ENCODE data around the gene MACROD1. TPM values are rescaled to one million over a fixed set of nuclear protein-coding genes. Genes with fewer than 3 reads are reported as not detected.

Gene MACROD1
- total and polyA plus RNA-seq, 9 of the 15 experiments (the other 6 are each of a cell fraction or from before 2014, with no cell fraction given), result 1.1 to 60.0 (median 26.4) TPM

GRCh38 chr11:63986156-63986931 lies 179.6 kb downstream of the MACROD1 start, which contains the start of gene OTUB1 (continued):
- 0 out of 2 replicates have a peak, but pooled peaks have one; percentile 4 for TF ChIP-seq ZNF431 (CRISPR knock-in tag; IDR thresholded peaks at IDR 0.05)
- TF ChIP-seq KAT8 (IDR thresholded peaks at IDR 0.05; ENCODE audit: low read depth), result no peak
- TF ChIP-seq ARHGAP35 (IDR thresholded peaks at IDR 0.05; ENCODE audit: partially characterized antibody), result no peak
- TF ChIP-seq MCM3 (IDR thresholded peaks at IDR 0.05), result no peak
- TF ChIP-seq MAZ (CRISPR knock-in tag; conservative IDR thresholded peaks at IDR 0.05 in 1 of 2, IDR thresholded peaks at IDR 0.05 in 1 of 2), result peak; percentile 91 to 95
- TF ChIP-seq CHD7 (IDR thresholded peaks at IDR 0.05; ENCODE audit: low read depth, low read length), result no peak
- no peak for TF ChIP-seq ZNF644 (tag; IDR thresholded peaks at IDR 0.05; ENCODE audit: low read depth)
- no peak for TF ChIP-seq IRF2 (CRISPR knock-in tag; IDR thresholded peaks at IDR 0.05)
- TF ChIP-seq IRF9 (tag; IDR thresholded peaks at IDR 0.05), result no peak
- TF ChIP-seq CAMTA2 (CRISPR knock-in tag; conservative IDR thresholded peaks at IDR 0.05), result no peak
- TF ChIP-seq SETDB1 (IDR thresholded peaks at IDR 0.05; ENCODE audit: low read length), result no peak
- peak; percentile 93 for TF ChIP-seq C11orf30 (IDR thresholded peaks at IDR 0.05; ENCODE audit: low read depth)
- TF ChIP-seq BRF1 (IDR thresholded peaks at IDR 0.05; ENCODE audit: borderline replicate concordance, extremely low read depth, insufficient read length), result no peak
- no peak for TF ChIP-seq TARDBP (IDR thresholded peaks at IDR 0.05)
- 0 out of 2 replicates have a peak, but pooled peaks have one; percentile 48 for TF ChIP-seq ESRRA (IDR thresholded peaks at IDR 0.05; ENCODE audit: borderline replicate concordance, low read depth)
- TF ChIP-seq IFI16 (CRISPR knock-in tag; IDR thresholded peaks at IDR 0.05), result no peak
- no peak for TF ChIP-seq ZNF766 (CRISPR knock-in tag; conservative IDR thresholded peaks at IDR 0.05)
